AG04450 (cell line): ENCODE measurements around the gene SOWAHC. TPM values are rescaled to one million over a fixed set of nuclear protein-coding genes. Genes with fewer than 3 reads are reported as not detected.
A peak's percentile ranks its signal among the peaks of the same experiment; 100 is the strongest.

ENCODE experiments used
- CTCF ChIA-PET: fragments of 300-600, 350-600 bp; formaldehyde crosslinking; extraction: SDS; loops from one replicate; lab custom pipeline; 2022; ENCODE audit warnings: antibody characterized with exemption, inconsistent platforms; lab: Charles Lee
- POLR2A ChIA-PET: fragments of 350-600 bp; formaldehyde crosslinking; extraction: SDS; loops from one replicate; lab custom pipeline; 2021; ENCODE audit warnings: antibody characterized with exemption, inconsistent platforms; lab: Yijun Ruan, JAX
- DNase-seq: peaks from one replicate; pipeline ENCODE4 v3.0.0-alpha.2; 2011; ENCODE audit warnings: low read depth, low spot score
- H3K27ac ChIP-seq: one replicate; pipeline ENCODE4 v1.5.1; 2012; ENCODE audit warnings: low read depth, low read length, control low read depth
- H3K27me3 ChIP-seq: one replicate; pipeline ENCODE4 v1.6.0; 2012; ENCODE audit warnings: low read length; ENCODE audit not compliant: control insufficient read depth, insufficient read depth
- H3K4me3 ChIP-seq: 2 replicates; pipeline ENCODE4 v1.5.1; 2011; ENCODE audit warnings: mild to moderate bottlenecking, low read depth, low read length, control low read depth
- H3K9me3 ChIP-seq: 2 replicates; pipeline ENCODE4 v1.5.1; 2012; ENCODE audit warnings: low read length; ENCODE audit not compliant: control insufficient read depth, insufficient read depth
- polyA plus RNA-seq: library from polyadenylated mRNA; depleted of rRNA; stranded (reverse); fragments of >200 nt; gene quantifications from 2 replicates; pipeline ENCODE4 v1.2.3, GENCODE V29; 2011
- TF ChIP-seq, protein P1 (sequence below): IDR thresholded peaks from 2 replicates; pipeline ENCODE4 v1.5.1; 2011; ENCODE audit warnings: low read depth, low read length, control low read depth, inconsistent platforms

The SOWAHC gene
- polyA plus RNA-seq, 1 experiment = 4.6 TPM

DNA sequence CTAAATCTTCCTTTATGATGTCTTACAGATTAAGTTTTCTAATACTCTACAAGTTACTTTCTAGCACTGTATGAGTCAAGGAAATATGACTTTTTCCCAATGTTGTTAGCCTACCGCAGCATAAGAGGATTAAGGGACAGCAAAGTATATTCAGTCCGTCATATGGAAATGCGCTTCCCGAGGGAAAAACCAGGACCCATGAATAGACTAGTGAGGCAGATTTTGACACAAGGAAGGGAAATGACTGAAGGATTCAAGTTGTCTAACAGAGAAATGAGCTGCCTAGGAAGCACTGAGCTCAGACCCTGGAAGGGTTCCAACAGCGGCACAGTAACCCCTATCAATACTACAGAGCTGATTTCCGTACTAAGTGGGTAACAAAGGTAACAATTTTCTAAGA lies 12.4 kb upstream of the SOWAHC start:
- no peaks in the 10 kb centered on the region for H3K9me3 ChIP-seq
- ChIA-PET POLR2A (no interaction called here), CTCF (interaction anchor here (0.7 to 1.9 kb wide), 4 partner anchors 12 to 60 kb away, joined by 3 to 10 read pairs (median 6); no protein-coding TSS in a partner anchor)
- TF ChIP-seq, protein P1, sequence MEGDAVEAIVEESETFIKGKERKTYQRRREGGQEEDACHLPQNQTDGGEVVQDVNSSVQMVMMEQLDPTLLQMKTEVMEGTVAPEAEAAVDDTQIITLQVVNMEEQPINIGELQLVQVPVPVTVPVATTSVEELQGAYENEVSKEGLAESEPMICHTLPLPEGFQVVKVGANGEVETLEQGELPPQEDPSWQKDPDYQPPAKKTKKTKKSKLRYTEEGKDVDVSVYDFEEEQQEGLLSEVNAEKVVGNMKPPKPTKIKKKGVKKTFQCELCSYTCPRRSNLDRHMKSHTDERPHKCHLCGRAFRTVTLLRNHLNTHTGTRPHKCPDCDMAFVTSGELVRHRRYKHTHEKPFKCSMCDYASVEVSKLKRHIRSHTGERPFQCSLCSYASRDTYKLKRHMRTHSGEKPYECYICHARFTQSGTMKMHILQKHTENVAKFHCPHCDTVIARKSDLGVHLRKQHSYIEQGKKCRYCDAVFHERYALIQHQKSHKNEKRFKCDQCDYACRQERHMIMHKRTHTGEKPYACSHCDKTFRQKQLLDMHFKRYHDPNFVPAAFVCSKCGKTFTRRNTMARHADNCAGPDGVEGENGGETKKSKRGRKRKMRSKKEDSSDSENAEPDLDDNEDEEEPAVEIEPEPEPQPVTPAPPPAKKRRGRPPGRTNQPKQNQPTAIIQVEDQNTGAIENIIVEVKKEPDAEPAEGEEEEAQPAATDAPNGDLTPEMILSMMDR = no peak
- no peak overlapping the region for H3K4me3 ChIP-seq
- no peak overlapping the region for H3K27ac ChIP-seq
- H3K27me3 ChIP-seq = no peaks in the 10 kb centered on the region
- no peak for DNase-seq

DNA sequence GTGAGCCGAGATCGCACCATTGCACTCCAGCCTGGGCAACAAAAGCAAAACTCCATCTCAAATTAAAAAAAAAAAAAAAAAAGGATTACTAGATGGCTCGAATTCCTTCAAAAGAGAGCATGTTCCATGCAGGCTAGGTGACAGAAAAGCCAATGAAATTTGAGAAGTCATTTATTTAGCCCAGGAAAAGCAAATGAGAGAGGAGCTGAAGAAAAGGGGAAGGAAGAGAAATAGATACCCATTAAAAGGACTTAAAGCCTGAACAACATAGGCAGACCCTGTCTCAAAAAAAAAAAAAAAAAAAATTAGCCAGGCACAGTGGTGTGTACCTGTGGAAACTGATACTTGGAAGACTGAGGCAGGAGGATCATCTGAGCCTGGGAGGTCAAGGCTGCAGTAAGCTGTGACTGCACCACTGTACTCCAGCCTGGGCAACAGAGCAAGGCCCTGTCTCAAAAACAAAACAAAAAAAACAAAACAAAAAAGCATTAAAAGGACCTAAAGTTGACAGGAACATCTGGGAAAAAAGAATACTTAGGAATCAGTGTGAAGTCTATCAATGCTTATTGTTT lies 11.5 kb upstream of the SOWAHC start:
- no peak overlapping the region for H3K27ac ChIP-seq
- CTCF ChIA-PET = interaction anchor here (0.7 to 0.8 kb wide), 2 partner anchors 45 to 61 kb away, joined by 3 to 8 read pairs; no protein-coding TSS in a partner anchor
- no peaks in the 10 kb centered on the region for H3K9me3 ChIP-seq
- POLR2A ChIA-PET = interaction anchor here (0.7 kb wide), 2 partner anchors 11 to 42 kb away, joined by 6 to 8 read pairs; partner anchors contain the start of gene SEPTIN10
- H3K27me3 ChIP-seq = no peaks in the 10 kb centered on the region
- no peak overlapping the region for H3K4me3 ChIP-seq
- no peak for DNase-seq
- TF ChIP-seq, protein P1 = no peak

DNA sequence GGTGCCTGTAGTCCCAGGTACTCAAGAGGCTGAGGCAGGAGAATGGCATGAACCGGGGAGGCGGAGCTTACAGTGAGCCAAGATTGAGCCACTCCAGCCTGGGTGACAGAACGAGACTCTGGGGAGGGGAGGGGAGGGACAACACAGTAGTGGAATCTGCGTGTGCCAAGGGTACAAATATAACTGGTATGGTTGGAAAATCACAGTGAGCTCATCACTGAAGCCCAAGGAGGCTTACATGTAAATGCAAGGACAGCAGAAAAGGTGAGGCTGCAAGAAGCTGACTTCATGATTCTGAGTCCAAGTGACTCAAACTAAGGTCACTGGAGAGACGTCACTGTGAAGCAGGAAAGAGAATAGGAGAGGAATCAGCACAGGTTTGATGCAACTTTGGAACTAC lies 9.6 kb upstream of the SOWAHC start:
- TF ChIP-seq, protein P1 = no peak
- no peak for DNase-seq
- H3K9me3 ChIP-seq = no peaks in the 10 kb centered on the region
- CTCF ChIA-PET = interaction anchor here (0.5 to 3.3 kb wide), 2 partner anchors 53 to 59 kb away, joined by 6 to 19 read pairs; no protein-coding TSS in a partner anchor
- H3K27me3 ChIP-seq = no peaks in the 10 kb centered on the region
- H3K27ac ChIP-seq = no peak overlapping the region
- H3K4me3 ChIP-seq = no peak overlapping the region
- POLR2A ChIA-PET = interaction anchor here (1.4 kb wide), 1 partner anchor 10 kb away, joined by 4 read pairs; the partner anchor contains the start of genes SEPTIN10 and SOWAHC

DNA sequence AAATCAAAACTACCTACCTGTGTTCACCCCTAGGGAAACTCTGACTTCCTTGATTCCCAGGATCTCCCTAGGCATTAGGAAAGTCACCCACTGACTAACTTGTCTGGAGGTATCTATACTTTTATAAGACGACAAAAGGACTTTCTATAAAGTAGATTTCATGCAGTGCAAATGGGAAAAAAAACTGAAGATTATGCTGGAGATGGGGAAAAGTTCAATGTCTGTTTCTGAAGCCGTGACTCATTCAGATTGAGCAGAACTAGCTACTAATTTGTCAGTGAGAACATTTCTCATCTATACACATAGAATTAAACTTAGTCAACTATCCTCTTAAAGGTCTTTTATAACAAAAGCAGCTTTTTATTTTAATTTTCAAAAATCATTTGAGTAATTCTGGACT lies 6.4 kb upstream of the SOWAHC start:
- H3K27me3 ChIP-seq = no peaks in the 10 kb centered on the region
- H3K4me3 ChIP-seq = no peak overlapping the region
- ChIA-PET CTCF (interaction anchor here (0.6 kb wide), 1 partner anchor 8 kb away, joined by 4 read pairs; no protein-coding TSS in a partner anchor), POLR2A (no interaction called here)
- TF ChIP-seq, protein P1 = no peak
- no peak overlapping the region for H3K27ac ChIP-seq
- no peak for DNase-seq
- no peaks in the 10 kb centered on the region for H3K9me3 ChIP-seq

DNA sequence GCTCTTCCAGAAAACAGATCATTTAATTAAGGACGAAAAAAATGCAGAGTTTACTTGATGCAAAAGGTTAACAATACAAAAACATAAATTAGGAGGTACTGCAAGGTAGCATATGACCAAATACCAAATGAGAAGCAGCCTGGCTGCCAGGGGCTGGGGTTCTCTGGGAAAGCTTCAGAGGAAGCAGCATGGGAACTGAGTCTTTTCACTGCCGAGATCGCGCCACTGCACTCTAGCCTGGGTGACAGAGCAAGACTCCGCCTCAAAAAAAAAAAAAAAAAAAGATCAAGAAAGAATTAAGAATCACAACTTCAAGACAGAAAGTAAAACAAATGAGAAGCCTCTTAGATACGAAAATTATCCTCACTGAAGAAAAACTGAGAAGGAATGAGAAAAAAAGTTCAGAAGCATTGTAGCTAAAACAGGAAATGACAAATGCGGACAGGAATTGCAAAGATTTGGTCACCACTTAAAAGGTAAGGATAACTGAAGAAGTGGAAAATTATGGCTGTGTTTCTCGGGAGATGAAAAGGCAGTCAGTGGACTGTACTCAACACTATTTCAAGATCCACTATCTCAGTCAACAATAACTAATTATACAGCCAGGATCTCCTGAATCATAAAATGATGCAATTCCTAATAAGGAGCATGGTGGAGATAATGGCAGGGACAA lies 4.7 kb upstream of the SOWAHC start:
- TF ChIP-seq, protein P1 = no peak
- ChIA-PET CTCF (interaction anchor here (0.6 kb wide), 1 partner anchor 63 kb away, joined by 3 read pairs; no protein-coding TSS in a partner anchor), POLR2A (interaction anchor here (0.7 kb wide), 2 partner anchors 45 to 64 kb away, joined by 6 read pairs; no protein-coding TSS in a partner anchor)
- Histone ChIP-seq H3K9me3 (no peaks in the 10 kb centered on the region), H3K27ac (peak overlapping the region; percentile 53), H3K27me3 (no peaks in the 10 kb centered on the region), H3K4me3 (peak overlapping the region; percentile 44)
- no peak for DNase-seq
